Measurements from ENCODE around the gene RINL.

RINL gene

GRCh38 chr19:38877781-38878574 lies at the start of gene RINL:
Gene RINL, minus strand, starts transcription at chr19:38878275. Its CDS starts 1,533 bp downstream, at chr19:38876742.
- H3K4me3 ChIP-seq (ENCODE audit: low read length) = no peak within 1 kb of the TSS
- TF ChIP-seq CTCF (conservative IDR thresholded peaks at IDR 0.05; ENCODE audit: low read depth, low read length) = no peak
- no peak for DNase-seq (ENCODE audit: low read depth)

DNA sequence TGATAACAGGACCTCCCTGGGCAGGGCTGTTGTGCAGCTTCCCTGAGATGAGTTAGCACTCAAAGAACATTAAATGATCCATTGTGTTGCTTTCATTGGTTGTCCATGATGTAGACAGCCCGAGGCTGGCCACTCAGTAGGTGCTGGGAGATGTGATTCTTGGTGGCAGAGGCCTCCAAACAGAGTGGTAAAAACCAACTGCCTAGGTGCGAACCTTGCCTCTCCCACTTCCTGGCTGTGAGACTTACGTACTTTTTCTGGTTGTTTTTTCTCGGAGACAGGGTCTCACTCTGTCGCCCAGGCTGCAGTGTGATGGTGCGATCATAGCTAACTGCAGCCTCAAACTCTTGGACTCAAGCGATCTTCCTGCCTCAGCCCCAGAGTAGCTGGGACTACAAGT lies 46.3 kb upstream of the RINL start:
- DNase-seq (ENCODE audit: low read depth) = no peak
- TF ChIP-seq CTCF (conservative IDR thresholded peaks at IDR 0.05; ENCODE audit: low read depth, low read length) = no peak
- no peak overlapping the region for H3K4me3 ChIP-seq (ENCODE audit: low read length)

DNA sequence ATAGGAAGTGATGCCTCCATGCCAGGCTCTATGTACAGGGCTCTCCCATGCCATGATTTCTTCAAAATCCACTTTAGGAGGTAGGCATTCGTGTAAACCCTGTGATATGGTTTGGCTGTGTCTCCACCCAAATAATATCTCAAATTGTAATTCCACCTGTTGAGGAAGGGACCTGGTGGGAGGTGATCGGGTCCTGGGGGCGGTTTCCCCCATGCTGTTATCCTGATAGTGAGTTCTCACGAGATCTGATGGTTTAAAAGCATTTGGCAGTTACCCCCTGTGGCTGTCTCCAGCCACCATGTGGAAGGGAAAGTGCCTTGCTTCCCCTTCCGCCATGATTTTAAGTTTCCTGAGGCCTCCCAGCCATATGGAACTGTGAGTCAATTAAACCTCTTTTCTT lies 44.4 kb upstream of the RINL start:
- no peak for TF ChIP-seq CTCF (conservative IDR thresholded peaks at IDR 0.05; ENCODE audit: low read depth, low read length)
- DNase-seq (ENCODE audit: low read depth) = no peak
- no peak overlapping the region for H3K4me3 ChIP-seq (ENCODE audit: low read length)

GRCh38 chr19:38921420-38922274 lies 43.6 kb upstream of the RINL start:
- no peak for DNase-seq (ENCODE audit: low read depth)
- no peak for TF ChIP-seq CTCF (conservative IDR thresholded peaks at IDR 0.05; ENCODE audit: low read depth, low read length)
- H3K4me3 ChIP-seq (ENCODE audit: low read length) = no peak overlapping the region

DNA sequence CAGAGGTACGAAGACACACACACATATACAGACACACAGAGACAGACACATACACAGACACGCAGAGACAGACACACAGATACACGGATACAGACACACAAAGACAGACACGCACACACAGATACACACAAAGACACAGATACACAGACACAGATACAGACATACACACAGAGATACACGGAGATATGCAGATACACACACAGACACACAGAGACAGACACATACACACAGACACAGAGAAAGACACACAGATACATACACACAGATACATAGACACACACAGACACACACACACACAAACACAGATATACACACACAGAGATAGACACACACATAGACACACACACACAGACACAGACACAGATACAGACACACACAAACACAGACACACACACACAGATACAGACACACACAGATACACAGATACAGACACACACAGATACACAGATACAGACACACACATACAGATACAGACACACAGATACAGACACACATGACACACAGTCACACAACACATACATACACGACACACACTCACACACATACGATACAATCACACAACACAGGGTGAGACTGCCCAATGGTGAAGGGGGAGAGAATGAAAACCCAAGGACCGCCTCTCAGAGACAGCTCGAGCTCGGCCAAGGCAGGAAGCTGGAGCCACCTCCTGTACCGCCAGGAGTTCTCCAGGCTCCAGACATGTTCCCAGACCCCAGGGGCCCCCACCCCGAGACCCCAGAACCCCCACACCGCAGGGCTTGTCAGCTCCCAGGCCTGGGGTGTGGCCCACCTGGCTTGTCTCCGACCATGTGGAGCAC lies 42.7 kb upstream of the RINL start:
- DNase-seq (ENCODE audit: low read depth) = no peak
- H3K4me3 ChIP-seq (ENCODE audit: low read length) = no peak overlapping the region
- no peak for TF ChIP-seq CTCF (conservative IDR thresholded peaks at IDR 0.05; ENCODE audit: low read depth, low read length)

GRCh38 chr19:38919837-38920601 lies 41.9 kb upstream of the RINL start:
- no peak for TF ChIP-seq CTCF (conservative IDR thresholded peaks at IDR 0.05; ENCODE audit: low read depth, low read length)
- no peak for DNase-seq (ENCODE audit: low read depth)
- no peak overlapping the region for H3K4me3 ChIP-seq (ENCODE audit: low read length)
